HEK293 (cell line): ENCODE data around the gene ZNF37A.
A peak's percentile ranks its signal among the peaks of the same experiment; 100 is the strongest.
"Not testable (repeated sequence)": the region's sequence is repeated elsewhere in the genome, so short reads cannot be mapped to it uniquely, and the experiment has no call there.

Experiments used
- CTCF ChIA-PET: fragments of 350-600 bp; formaldehyde crosslinking; extraction: SDS; loops from one replicate; lab custom pipeline; 2021; ENCODE audit warnings: antibody characterized with exemption; lab: Yijun Ruan, JAX
- POLR2A ChIA-PET: fragments of 300-600 bp; formaldehyde crosslinking; extraction: SDS; loops from one replicate; lab custom pipeline; 2020; ENCODE audit warnings: antibody characterized with exemption, inconsistent platforms; lab: Yijun Ruan, JAX
- H3K27ac ChIP-seq: fragments of 200-500 bp; sonication (Bioruptor generic); 2 replicates; pipeline ENCODE4 v1.5.1; 2014; ENCODE audit warnings: low read depth, low read length, control low read depth, inconsistent platforms; ENCODE audit errors: extremely low read depth
- H3K36me3 ChIP-seq, 2 experiments: fragments of 200-500 bp in 1 of 2; sonication (Bioruptor generic) in 1 of 2; 1 replicate in 1 of 2; 2 replicates in 1 of 2; pipeline ENCODE4 v1.5.1; 2014 to 2017; ENCODE audit warnings: inconsistent platforms in 2 of 2, low read length in 2 of 2; ENCODE audit not compliant: control insufficient read depth in 2 of 2, insufficient read depth in 1 of 2
- H3K4me1 ChIP-seq: fragments of 200-500 bp; sonication (Bioruptor generic); 2 replicates; pipeline ENCODE4 v1.5.1; 2014; ENCODE audit warnings: mild to moderate bottlenecking, low read length, inconsistent platforms; ENCODE audit not compliant: control insufficient read depth, insufficient read depth
- H3K4me3 ChIP-seq: 2 replicates; pipeline ENCODE4 v1.5.1; 2011; ENCODE audit warnings: low read depth, mild to moderate bottlenecking, control low read depth, low read length, moderate library complexity
- H3K9me3 ChIP-seq: fragments of 200-500 bp; sonication (Bioruptor generic); 2 replicates; pipeline ENCODE4 v1.5.1; 2014; ENCODE audit warnings: low read depth, low read length, inconsistent platforms; ENCODE audit not compliant: control insufficient read depth, insufficient read depth
- GLI2 ChIP-seq: fragments of 450-650 bp; formaldehyde crosslinking; IDR thresholded peaks from 2 replicates; pipeline ENCODE4; 2017; ENCODE audit warnings: missing biosample characterization, missing genetic modification characterization, low read depth, borderline replicate concordance
- ZBTB8A ChIP-seq: fragments of 450-650 bp; formaldehyde crosslinking; IDR thresholded peaks from 2 replicates; pipeline ENCODE4 v1.5.1; 2016; ENCODE audit warnings: missing biosample characterization, missing genetic modification characterization
- ZNF140 ChIP-seq: fragments of 450-650 bp; formaldehyde crosslinking; IDR thresholded peaks from 2 replicates; pipeline ENCODE4 v1.5.1; 2016; ENCODE audit warnings: missing biosample characterization, missing genetic modification characterization
- ZNF202 ChIP-seq: fragments of 450-650 bp; formaldehyde crosslinking; IDR thresholded peaks from 2 replicates; pipeline ENCODE4 v1.5.1; 2016; ENCODE audit warnings: missing biosample characterization, missing genetic modification characterization, borderline replicate concordance
- ZNF266 ChIP-seq: fragments of 450-650 bp; formaldehyde crosslinking; IDR thresholded peaks from 2 replicates; pipeline ENCODE4 v1.5.1; 2016; ENCODE audit warnings: missing biosample characterization, missing genetic modification characterization, low read depth
- ZNF341 ChIP-seq: fragments of 450-650 bp; formaldehyde crosslinking; IDR thresholded peaks from 2 replicates; pipeline ENCODE4; 2016; ENCODE audit warnings: low read depth, missing biosample characterization, missing genetic modification characterization
- ZNF394 ChIP-seq: fragments of 450-650 bp; formaldehyde crosslinking; IDR thresholded peaks from 2 replicates; pipeline ENCODE4 v1.5.1; 2016; ENCODE audit warnings: missing biosample characterization, missing genetic modification characterization, mild to moderate bottlenecking, moderate library complexity, borderline replicate concordance
- ZNF426 ChIP-seq: fragments of 450-650 bp; formaldehyde crosslinking; IDR thresholded peaks from 2 replicates; pipeline ENCODE4 v1.5.1; 2017; ENCODE audit warnings: missing biosample characterization, missing genetic modification characterization, mild to moderate bottlenecking, inconsistent platforms, moderate library complexity
- ZNF433 ChIP-seq: fragments of 450-650 bp; formaldehyde crosslinking; IDR thresholded peaks from 2 replicates; pipeline ENCODE4 v1.5.1; 2016; ENCODE audit warnings: missing biosample characterization, missing genetic modification characterization, low read depth
- ZNF501 ChIP-seq: fragments of 450-650 bp; formaldehyde crosslinking; IDR thresholded peaks from 2 replicates; pipeline ENCODE4 v1.5.1; 2016; ENCODE audit warnings: missing biosample characterization, missing genetic modification characterization
- ZNF555 ChIP-seq: fragments of 450-650 bp; formaldehyde crosslinking; conservative IDR thresholded peaks from 2 replicates; pipeline ENCODE4 v1.5.1; 2017; ENCODE audit warnings: missing biosample characterization, mild to moderate bottlenecking, missing genetic modification characterization, inconsistent platforms
- ZNF560 ChIP-seq: fragments of 450-650 bp; formaldehyde crosslinking; IDR thresholded peaks from 2 replicates; pipeline ENCODE4 v1.5.1; 2017; ENCODE audit warnings: missing biosample characterization, missing genetic modification characterization, borderline replicate concordance
- ZNF623 ChIP-seq: fragments of 450-650 bp; formaldehyde crosslinking; IDR thresholded peaks from 2 replicates; pipeline ENCODE4 v1.5.1; 2016; ENCODE audit warnings: missing biosample characterization, missing genetic modification characterization
- ZNF629 ChIP-seq: fragments of 450-650 bp; formaldehyde crosslinking; IDR thresholded peaks from 2 replicates; pipeline ENCODE4 v1.5.1; 2017; ENCODE audit warnings: missing biosample characterization, missing genetic modification characterization
- ZNF654 ChIP-seq: fragments of 450-650 bp; formaldehyde crosslinking; IDR thresholded peaks from 2 replicates; pipeline ENCODE4 v1.5.1; 2016; ENCODE audit warnings: low read depth, missing biosample characterization, missing genetic modification characterization
- ZXDB ChIP-seq: fragments of 450-650 bp; formaldehyde crosslinking; IDR thresholded peaks from 2 replicates; pipeline ENCODE4 v1.5.1; 2016; ENCODE audit warnings: missing biosample characterization, missing genetic modification characterization
- TF ChIP-seq, protein P1 (sequence below): fragments of 450-650 bp; formaldehyde crosslinking; conservative IDR thresholded peaks from 2 replicates; pipeline ENCODE4 v1.5.1; 2016; ENCODE audit warnings: low read depth, missing biosample characterization, missing genetic modification characterization
- TF ChIP-seq, protein P2 (sequence below): fragments of 450-650 bp; formaldehyde crosslinking; conservative IDR thresholded peaks from 2 replicates; pipeline ENCODE4 v1.5.1; 2016; ENCODE audit warnings: low read depth, missing biosample characterization, missing genetic modification characterization
- TF ChIP-seq, protein P3 (sequence below): fragments of 450-650 bp; formaldehyde crosslinking; IDR thresholded peaks from 2 replicates; pipeline ENCODE4 v1.5.1; 2016; ENCODE audit warnings: missing biosample characterization, missing genetic modification characterization

The ZNF37A gene

DNA sequence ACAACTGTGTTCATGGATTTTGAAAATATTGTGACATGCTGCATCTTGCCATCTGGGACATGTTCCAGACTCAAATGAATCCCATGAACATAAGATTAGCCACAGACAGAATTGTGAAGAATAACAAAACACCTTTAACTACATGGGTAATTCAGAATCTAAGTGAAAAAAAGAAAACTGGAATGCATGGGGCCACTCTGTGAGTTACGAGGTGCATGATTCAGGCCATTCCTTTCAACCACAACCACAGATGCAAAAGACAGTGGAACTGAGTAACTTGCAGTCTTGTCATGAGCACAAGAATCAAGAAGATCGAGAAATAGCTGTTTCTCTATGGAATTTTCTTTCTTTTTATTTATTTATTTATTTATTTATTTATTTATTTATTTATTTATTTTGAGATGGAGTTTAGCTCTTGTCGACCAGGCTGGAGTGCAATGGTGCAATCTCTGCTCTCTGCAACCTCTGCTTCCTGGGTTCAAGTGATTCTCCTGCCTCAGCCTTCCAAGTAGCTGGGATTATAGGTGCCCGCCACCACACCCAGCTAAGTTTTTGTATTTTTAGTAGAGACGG lies 56.8 kb downstream of the ZNF37A start:
- not testable (repeated sequence) for H3K9me3 ChIP-seq, H3K36me3 ChIP-seq, H3K4me1 ChIP-seq, H3K4me3 ChIP-seq, H3K27ac ChIP-seq
- peak; percentile 29; the same call in 1 of the 2 replicates for TF ChIP-seq ZXDB (tag by site-specific recombination)
- peak; percentile 85 for TF ChIP-seq ZNF394 (tag by site-specific recombination)
- TF ChIP-seq ZNF560 = peak; percentile 41; the same call in 1 of the 2 replicates
- peak; percentile 82 for TF ChIP-seq ZNF426 (tag by site-specific recombination)
- peak; percentile 69; the same call in 1 of the 2 replicates for TF ChIP-seq ZNF202
- TF ChIP-seq, protein P1, sequence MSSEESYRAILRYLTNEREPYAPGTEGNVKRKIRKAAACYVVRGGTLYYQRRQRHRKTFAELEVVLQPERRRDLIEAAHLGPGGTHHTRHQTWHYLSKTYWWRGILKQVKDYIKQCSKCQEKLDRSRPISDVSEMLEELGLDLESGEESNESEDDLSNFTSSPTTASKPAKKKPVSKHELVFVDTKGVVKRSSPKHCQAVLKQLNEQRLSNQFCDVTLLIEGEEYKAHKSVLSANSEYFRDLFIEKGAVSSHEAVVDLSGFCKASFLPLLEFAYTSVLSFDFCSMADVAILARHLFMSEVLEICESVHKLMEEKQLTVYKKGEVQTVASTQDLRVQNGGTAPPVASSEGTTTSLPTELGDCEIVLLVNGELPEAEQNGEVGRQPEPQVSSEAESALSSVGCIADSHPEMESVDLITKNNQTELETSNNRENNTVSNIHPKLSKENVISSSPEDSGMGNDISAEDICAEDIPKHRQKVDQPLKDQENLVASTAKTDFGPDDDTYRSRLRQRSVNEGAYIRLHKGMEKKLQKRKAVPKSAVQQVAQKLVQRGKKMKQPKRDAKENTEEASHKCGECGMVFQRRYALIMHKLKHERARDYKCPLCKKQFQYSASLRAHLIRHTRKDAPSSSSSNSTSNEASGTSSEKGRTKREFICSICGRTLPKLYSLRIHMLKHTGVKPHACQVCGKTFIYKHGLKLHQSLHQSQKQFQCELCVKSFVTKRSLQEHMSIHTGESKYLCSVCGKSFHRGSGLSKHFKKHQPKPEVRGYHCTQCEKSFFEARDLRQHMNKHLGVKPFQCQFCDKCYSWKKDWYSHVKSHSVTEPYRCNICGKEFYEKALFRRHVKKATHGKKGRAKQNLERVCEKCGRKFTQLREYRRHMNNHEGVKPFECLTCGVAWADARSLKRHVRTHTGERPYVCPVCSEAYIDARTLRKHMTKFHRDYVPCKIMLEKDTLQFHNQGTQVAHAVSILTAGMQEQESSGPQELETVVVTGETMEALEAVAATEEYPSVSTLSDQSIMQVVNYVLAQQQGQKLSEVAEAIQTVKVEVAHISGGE (tag by site-specific recombination) = peak; percentile 66
- peak; percentile 70 for TF ChIP-seq ZNF555 (tag by site-specific recombination)
- peak; percentile 12; the same call in 1 of the 2 replicates for TF ChIP-seq ZNF341 (tag by site-specific recombination)
- TF ChIP-seq, protein P2, sequence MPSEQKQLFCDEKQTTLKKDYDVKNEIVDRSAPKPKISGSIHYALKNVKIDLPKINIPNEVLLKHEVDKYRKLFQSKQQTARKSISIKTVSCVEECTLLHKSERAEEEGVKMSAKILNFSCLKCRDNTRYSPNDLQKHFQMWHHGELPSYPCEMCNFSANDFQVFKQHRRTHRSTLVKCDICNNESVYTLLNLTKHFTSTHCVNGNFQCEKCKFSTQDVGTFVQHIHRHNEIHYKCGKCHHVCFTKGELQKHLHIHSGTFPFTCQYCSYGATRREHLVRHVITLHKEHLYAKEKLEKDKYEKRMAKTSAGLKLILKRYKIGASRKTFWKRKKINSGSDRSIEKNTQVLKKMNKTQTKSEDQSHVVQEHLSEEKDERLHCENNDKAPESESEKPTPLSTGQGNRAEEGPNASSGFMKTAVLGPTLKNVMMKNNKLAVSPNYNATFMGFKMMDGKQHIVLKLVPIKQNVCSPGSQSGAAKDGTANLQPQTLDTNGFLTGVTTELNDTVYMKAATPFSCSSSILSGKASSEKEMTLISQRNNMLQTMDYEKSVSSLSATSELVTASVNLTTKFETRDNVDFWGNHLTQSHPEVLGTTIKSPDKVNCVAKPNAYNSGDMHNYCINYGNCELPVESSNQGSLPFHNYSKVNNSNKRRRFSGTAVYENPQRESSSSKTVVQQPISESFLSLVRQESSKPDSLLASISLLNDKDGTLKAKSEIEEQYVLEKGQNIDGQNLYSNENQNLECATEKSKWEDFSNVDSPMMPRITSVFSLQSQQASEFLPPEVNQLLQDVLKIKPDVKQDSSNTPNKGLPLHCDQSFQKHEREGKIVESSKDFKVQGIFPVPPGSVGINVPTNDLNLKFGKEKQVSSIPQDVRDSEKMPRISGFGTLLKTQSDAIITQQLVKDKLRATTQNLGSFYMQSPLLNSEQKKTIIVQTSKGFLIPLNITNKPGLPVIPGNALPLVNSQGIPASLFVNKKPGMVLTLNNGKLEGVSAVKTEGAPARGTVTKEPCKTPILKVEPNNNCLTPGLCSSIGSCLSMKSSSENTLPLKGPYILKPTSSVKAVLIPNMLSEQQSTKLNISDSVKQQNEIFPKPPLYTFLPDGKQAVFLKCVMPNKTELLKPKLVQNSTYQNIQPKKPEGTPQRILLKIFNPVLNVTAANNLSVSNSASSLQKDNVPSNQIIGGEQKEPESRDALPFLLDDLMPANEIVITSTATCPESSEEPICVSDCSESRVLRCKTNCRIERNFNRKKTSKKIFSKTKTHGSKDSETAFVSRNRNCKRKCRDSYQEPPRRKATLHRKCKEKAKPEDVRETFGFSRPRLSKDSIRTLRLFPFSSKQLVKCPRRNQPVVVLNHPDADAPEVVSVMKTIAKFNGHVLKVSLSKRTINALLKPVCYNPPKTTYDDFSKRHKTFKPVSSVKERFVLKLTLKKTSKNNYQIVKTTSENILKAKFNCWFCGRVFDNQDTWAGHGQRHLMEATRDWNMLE (tag by site-specific recombination) = peak; percentile 77
- TF ChIP-seq, protein P3, sequence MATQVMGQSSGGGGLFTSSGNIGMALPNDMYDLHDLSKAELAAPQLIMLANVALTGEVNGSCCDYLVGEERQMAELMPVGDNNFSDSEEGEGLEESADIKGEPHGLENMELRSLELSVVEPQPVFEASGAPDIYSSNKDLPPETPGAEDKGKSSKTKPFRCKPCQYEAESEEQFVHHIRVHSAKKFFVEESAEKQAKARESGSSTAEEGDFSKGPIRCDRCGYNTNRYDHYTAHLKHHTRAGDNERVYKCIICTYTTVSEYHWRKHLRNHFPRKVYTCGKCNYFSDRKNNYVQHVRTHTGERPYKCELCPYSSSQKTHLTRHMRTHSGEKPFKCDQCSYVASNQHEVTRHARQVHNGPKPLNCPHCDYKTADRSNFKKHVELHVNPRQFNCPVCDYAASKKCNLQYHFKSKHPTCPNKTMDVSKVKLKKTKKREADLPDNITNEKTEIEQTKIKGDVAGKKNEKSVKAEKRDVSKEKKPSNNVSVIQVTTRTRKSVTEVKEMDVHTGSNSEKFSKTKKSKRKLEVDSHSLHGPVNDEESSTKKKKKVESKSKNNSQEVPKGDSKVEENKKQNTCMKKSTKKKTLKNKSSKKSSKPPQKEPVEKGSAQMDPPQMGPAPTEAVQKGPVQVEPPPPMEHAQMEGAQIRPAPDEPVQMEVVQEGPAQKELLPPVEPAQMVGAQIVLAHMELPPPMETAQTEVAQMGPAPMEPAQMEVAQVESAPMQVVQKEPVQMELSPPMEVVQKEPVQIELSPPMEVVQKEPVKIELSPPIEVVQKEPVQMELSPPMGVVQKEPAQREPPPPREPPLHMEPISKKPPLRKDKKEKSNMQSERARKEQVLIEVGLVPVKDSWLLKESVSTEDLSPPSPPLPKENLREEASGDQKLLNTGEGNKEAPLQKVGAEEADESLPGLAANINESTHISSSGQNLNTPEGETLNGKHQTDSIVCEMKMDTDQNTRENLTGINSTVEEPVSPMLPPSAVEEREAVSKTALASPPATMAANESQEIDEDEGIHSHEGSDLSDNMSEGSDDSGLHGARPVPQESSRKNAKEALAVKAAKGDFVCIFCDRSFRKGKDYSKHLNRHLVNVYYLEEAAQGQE = 0 out of 2 replicates have a peak, but pooled peaks have one; percentile 33
- 0 out of 2 replicates have a peak, but pooled peaks have one; percentile 32 for TF ChIP-seq ZNF501 (tag by site-specific recombination)
- peak; percentile 35; the same call in 1 of the 2 replicates for TF ChIP-seq ZNF433 (tag by site-specific recombination)
- TF ChIP-seq ZNF140 (tag by site-specific recombination) = peak; percentile 70; the same call in 1 of the 2 replicates
- TF ChIP-seq ZNF629 (tag by site-specific recombination) = 0 out of 2 replicates have a peak, but pooled peaks have one; percentile 32
- TF ChIP-seq ZNF654 = peak; percentile 33
- TF ChIP-seq ZBTB8A = peak; percentile 56
- TF ChIP-seq ZNF623 (tag by site-specific recombination) = peak; percentile 57
- TF ChIP-seq ZNF266 (tag by site-specific recombination) = 0 out of 2 replicates have a peak, but pooled peaks have one; percentile 24
- peak; percentile 35; the same call in 1 of the 2 replicates for TF ChIP-seq GLI2 (tag by site-specific recombination)
- POLR2A ChIA-PET = interaction anchor here (0.6 kb wide), 1 partner anchor 46 kb away, joined by 3 read pairs; no protein-coding TSS in a partner anchor
- CTCF ChIA-PET = interaction anchor here (1.1 kb wide), 1 partner anchor 176 kb away, joined by 4 read pairs; no protein-coding TSS in a partner anchor
